ENCODE measurements around the gene CDKN3.
"Not testable (repeated sequence)": the region's sequence is repeated elsewhere in the genome, so short reads cannot be mapped to it uniquely, and the experiment has no call there.

The CDKN3 gene

GRCh38 chr14:54370323-54371198, 26.2 kb upstream of the CDKN3 start:
- no peak for DNase-seq (ENCODE audit: low read depth in 2 of 2)

- no peak for DNase-seq (ENCODE audit: low read depth in 2 of 2)
Measured at GRCh38 chr14:54374117-54374884, 22.5 kb upstream of the CDKN3 start.

GRCh38 chr14:54377501-54377900, 19.3 kb upstream of the CDKN3 start:
- no peak for DNase-seq (ENCODE audit: low read depth in 2 of 2)

- DNase-seq (ENCODE audit: low read depth in 2 of 2) = not testable (repeated sequence)
Measured at GRCh38 chr14:54378893-54379292, 17.9 kb upstream of the CDKN3 start.

- DNase-seq (ENCODE audit: low read depth in 2 of 2) = not testable (repeated sequence)
Measured at GRCh38 chr14:54380558-54380957, 16.2 kb upstream of the CDKN3 start.

- DNase-seq (ENCODE audit: low read depth in 2 of 2) = no peak
Measured at GRCh38 chr14:54381821-54382220, 15.0 kb upstream of the CDKN3 start.

- no peak for DNase-seq (ENCODE audit: low read depth in 2 of 2)
Measured at GRCh38 chr14:54383835-54384234, 13.0 kb upstream of the CDKN3 start.

- DNase-seq (ENCODE audit: low read depth in 2 of 2) = no peak
Measured at GRCh38 chr14:54385556-54385955, 11.3 kb upstream of the CDKN3 start.

- DNase-seq (ENCODE audit: low read depth in 2 of 2) = no peak
Measured at GRCh38 chr14:54387328-54387727, 9.5 kb upstream of the CDKN3 start.

GRCh38 chr14:54392131-54392859, 4.5 kb upstream of the CDKN3 start:
- DNase-seq (ENCODE audit: low read depth in 2 of 2) = no peak

GRCh38 chr14:54392986-54393884, 3.6 kb upstream of the CDKN3 start:
- not testable (repeated sequence) for DNase-seq (ENCODE audit: low read depth in 2 of 2)

GRCh38 chr14:54394596-54394995, 2.2 kb upstream of the CDKN3 start:
- DNase-seq (ENCODE audit: low read depth in 2 of 2) = no peak

GRCh38 chr14:54395284-54395683, 1.5 kb upstream of the CDKN3 start:
- no peak for DNase-seq (ENCODE audit: low read depth in 2 of 2)

- no peak for DNase-seq (ENCODE audit: low read depth in 2 of 2)
Measured at GRCh38 chr14:54395716-54396115, 1.1 kb upstream of the CDKN3 start.

GRCh38 chr14:54396183-54396492, 669 bp upstream of the CDKN3 start:
- DNase-seq (ENCODE audit: low read depth in 2 of 2) = no peak

- DNase-seq (ENCODE audit: low read depth in 2 of 2) = no peak
Measured at GRCh38 chr14:54399560-54399959, 2.8 kb downstream of the CDKN3 start.

GRCh38 chr14:54403401-54404005, 6.7 kb downstream of the CDKN3 start:
- DNase-seq (ENCODE audit: low read depth in 2 of 2) = not testable (repeated sequence)

- no peak for DNase-seq (ENCODE audit: low read depth in 2 of 2)
Measured at GRCh38 chr14:54410215-54410614, 13.4 kb downstream of the CDKN3 start.

- no peak for DNase-seq (ENCODE audit: low read depth in 2 of 2)
Measured at GRCh38 chr14:54411371-54411770, 14.6 kb downstream of the CDKN3 start.

GRCh38 chr14:54420478-54421142, 23.8 kb downstream of the CDKN3 start:
- no peak for DNase-seq (ENCODE audit: low read depth in 2 of 2)

All from stimulated activated CD4-positive, alpha-beta T cell treated with anti-CD3 and anti-CD28 coated beads, Interleukin-15, amount 100 ng/mL, for 48 hours (primary cell).